COLO829 (cell line): ENCODE measurements around the gene IER2.

Source experiments
- DNase-seq: peaks from one replicate; pipeline ENCODE4 v3.0.0; 2012; ENCODE audit warnings: low spot score

Gene IER2

DNA sequence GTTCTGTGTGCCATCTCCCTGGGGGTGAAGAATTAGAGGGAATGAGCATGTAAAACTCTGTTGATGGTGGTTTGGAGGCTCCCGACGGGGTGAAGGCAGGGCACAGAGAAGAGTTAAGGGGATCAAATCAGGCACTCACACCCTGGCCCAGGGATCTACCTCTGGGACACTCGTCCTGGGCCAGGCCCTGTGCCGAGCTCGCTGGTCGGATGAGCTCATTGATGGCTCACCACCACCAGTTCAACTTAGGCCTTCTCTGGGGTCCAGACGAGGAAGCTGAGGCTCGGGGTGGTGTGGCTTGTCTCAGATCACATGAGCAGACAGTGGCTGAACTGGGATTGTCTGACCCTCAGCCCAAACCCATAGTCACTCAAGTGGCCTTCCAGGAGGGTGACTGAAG, 30.6 kb upstream of the IER2 start:
- no peak for DNase-seq

DNA sequence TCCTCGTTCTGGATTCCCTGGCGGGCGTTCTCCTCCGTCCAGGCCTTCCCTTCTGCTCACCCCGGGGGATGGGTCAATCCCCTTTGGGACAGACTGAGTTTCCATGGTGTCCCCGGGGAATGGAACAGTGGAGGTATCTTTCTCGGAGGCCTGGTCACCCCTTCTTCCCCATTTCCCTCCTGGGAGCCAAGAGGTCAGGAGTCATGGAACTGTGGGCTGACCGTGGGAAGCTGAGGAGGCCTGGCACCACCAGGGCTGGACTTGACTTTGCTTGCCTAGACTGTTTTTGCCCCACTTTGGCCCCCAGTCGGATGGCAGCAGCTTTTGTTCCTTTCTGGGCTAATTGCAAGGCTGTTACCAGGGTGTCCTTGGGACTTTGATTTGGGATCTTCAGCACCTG, 30.2 kb upstream of the IER2 start:
- no peak for DNase-seq

DNA sequence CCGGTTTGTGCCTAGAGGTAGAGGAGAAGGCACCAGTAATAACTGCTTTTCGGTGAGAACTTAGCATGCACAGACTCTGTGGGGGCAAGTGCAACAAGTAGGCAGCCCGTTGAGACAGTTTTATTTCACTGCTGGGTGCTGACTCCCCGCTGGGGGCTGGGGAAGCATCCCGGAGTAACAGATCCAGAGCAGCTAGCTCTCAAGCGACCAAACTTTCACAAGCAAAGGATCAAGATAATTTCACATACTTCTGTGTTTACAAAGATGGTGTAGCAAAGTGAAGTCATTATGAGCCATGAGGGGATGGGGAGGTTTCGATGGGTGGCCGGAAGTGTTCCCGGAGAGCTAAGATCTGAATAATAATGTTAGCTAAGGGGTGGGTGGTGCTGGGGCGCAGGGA, 29.4 kb upstream of the IER2 start:
- no peak for DNase-seq

DNA sequence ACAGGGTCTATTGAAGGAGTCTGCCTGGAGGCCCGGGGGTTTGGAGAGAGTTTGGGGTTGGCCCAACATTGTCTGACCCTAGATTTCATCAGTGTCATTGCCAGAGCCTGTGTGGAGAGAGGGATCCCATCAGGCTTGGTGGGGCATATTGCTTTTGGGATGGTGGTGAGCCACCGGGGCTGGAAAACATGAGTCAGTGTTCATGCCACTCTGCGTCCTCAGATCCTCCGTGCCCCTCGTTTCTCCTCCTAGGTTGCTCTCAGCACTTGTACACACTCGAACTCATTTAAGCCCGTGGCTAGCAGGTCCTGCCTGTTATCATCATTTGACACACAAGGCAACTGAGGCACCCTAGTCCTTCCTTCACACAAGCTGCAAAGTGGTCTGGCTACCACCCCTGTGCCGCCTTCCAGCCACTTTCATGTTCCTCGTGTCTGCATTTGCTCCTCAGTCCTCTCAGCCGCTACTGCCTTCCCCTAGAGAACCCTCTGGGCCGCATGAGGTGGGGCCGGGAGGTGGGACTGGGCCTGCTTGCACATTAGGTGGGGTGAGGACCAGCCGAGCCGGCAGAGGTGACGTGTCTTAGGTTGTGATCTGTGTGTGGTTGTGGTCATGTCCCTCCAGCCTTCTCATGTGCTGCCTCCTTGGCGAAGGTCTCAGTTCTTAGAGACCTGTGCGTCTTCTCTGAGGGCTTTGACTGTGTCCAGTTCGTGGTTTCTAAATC, 28.5 kb upstream of the IER2 start:
- no peak for DNase-seq

DNA sequence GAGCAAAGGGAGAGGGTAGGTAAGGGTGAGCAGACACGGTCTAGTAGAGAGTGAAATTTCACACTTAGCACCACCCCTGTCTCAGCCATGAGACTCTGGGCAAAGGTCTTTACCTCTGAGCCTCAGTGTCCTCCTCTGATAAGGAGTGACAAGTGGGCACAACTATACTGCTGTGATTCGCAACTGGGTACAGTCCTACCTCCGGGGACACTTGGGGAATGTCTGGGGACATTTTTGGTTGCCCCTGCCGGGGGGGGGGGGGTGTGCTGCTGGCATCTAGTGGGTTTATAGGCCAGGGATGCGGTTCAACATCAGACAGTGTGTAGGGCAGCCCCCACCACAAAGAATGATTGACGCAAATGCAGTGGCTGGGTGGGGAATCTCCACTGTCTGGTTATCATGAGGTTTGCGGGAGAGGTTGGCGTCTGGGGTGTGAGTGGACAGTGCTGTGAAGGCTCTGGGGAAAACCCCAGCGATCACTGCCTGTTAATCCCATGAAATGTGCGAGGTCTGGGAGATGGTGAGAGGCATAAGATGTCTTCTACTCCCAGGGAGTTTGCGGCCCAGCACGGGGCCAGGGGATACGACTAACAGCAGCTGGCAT, 27.8 kb upstream of the IER2 start:
- DNase-seq: no peak

DNA sequence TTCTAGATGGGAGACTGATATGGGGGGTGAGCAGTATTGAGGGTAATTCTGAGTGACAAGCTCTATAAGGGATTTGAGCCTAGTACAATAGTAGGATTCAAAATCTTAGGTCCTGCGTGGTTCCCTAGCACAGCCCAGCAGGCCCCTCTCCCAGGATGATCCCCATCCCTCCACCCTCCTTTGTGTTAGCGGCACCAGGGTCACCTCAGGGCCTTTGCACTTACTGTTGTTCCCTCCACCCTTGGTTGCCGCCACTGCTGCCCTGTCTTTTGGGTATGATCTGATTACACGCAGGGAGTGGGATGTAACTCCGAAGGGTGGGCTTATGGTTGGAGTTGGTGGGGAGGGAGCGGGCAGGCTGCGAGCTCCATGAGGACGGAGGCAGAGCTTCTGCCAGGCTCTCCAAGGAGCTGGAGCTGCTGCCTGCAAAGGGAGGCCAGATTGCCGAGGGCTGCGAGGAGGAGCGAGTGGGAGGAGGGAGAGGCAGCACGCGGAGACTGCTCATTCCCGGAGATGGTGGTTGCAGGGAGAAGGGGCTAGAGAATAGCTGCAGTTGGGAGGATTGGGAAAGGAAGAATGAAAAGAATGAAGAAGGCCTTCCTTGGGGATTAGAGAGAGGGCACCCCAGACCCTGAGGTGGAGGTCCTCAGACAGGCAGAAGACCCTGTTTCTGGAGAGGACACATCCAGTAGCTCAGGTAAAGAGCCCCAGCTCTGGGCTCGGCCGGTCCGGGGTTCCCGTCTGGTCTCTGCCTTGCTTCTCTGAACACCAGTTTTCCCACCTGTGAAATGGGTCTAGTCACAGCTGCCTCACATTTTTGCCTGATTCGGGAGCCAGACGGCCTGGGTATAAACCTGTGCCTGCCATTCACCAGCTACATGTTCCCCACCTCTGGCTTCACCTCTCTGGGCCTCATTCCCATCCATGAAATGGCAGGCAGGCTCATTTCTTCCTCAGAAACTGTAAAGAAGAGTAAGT, 26.9 kb upstream of the IER2 start:
- DNase-seq: no peak

DNA sequence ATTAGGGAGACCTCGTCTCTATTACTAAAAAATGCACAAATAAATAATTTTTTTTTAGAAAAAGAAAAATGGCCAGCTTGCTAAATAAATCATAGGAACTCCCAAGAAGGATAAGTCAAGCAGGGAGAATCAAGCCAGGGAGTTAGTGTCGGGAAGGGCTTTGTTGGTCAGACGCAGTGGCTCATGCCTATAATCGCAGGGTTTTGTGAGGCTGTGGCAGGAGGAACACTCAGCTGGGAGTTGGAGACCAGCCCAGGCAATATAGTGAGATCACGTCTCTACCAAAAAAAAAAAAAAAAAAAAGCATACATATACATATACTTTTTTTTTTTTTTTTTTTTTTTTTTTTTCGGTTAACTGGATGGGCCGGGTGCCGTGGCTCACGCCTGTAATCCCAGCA, 23.2 kb upstream of the IER2 start:
- DNase-seq: no peak

DNA sequence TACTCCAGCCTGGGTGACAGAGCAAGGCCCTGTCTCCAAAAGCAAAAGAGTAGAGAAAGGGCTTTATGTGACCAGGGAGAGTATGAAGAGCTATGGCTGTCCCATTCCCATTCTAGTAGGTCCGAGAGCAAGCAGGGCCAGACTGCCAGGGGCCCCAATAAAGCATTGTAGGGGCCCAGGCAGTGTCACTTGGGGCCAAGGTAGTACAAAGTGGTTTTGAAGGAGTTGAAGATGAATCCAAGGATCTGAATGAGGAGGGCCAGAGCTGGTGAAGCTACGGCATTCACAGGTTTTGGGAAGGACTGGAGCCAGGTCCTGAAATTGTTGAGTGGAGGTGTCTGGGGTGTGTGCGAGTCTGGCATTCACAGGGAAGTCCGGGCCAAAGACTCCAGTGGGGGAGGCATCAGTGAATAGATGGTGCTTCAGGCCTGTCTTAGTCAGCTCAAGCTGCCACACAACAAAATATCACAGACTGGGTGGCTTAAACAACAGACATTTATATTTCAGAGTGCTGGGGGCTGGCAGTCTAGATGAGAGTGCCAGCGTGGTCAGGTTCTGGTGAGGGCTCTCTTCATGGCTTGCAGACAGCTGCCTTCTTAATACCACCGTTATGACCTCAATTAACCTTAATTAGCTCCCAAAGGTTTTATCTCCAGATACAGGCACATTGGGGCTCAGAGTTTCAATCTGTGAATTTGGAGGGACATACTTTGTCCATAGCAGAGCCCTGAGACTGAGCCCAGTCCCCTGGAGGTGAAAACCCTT, 22.2 kb upstream of the IER2 start:
- DNase-seq: no peak

DNA sequence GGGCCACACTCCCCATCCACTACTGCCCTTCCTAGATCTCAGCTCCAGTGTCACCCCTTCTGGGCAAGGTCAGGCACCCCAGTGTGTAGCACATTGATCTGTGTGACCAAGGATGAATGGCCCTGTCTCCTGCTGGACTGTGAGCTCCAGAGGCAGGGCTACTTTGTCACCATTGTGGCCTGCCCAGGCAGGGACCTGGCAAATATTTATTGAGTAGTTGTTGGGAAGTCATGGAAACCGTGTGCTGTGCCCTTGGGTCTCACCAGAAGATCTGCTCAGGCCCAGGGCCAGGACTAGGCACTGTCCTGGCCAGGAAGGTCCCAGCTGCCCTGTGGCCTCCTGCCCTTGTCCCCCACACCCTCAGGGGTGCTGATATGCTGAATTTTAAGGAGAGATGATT, 21.6 kb upstream of the IER2 start:
- no peak for DNase-seq

DNA sequence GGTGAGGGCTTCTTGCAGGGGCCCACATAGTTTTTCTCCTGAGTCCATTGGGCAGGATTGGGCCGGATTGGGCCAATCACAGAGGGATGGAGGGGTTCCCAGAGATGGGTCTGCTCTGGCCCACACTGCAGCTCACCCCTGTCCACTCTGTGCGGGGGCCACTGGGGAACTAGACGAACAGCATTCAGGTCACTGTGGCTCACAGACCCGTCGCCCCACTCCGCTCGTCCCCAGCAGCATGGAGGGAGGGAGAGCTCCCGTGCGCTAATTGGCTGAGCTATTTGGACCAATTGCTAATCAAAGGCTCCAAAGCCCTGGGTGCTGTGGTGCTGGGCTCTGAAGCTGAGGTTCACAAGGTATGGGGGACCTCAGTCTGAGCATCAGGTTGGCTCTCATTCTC, 20.8 kb upstream of the IER2 start:
- DNase-seq: no peak

DNA sequence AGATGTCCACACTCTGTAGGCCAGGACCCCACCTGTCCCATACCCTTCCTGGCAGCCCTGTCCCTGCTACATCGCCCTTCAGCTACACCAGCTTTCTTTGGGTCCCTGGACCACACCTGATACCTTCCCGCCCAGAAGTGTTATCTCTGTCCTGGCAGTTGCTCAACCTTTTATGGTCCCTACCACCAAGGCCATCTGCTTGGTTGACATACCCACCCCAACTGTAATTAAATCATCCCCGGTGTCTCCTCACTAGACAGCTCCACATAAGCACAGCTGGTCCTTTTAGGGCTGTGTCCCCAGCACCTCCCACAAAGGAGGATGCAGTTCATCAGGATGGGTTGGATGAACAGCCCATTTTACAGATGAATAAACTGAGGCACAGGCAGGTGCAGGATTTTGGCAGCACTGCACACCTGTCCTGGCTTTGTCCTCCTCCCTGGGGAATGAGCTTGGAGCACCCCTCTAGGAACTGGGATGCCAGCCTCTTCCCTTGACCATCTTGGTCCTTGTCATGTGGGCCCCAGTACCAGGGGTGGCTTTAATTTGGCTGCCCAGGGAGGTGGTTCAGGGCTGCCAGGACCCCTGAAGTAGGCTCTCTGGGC, 19.2 kb upstream of the IER2 start:
- DNase-seq: no peak

DNA sequence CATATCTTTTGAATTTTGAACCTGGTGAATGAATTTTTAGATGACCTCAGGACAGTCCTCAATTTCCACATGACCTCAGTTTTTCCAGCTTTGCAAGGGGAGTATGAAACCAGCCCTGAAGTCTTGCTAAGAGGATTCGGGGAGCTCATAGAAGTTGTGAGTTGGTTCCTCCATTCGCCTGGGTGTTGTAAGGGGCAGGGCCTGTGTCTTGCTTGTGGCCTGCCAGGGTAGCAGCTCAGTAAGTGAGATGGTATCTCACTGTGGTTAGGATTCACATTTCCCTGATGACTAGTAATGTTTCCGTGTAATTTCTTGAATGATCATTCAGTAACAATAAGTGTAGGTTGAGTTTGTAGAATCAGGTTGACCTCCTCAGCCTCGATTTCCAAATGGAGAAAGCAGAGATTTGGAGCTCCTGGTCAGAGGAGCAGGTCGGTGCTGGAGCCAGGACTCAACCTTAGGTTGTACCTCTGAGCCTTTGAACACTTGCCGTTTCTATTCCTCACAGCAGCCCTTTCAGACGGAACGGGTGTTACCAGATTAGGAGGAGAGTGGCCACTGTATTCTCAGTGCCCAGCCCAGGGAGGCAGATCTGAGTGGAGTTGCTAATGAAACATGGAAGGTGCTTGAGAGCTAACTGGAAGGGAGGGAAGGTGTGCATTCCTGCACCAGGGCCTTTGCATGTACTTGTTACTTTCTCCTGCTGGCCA, 17.6 kb upstream of the IER2 start:
- DNase-seq: no peak

DNA sequence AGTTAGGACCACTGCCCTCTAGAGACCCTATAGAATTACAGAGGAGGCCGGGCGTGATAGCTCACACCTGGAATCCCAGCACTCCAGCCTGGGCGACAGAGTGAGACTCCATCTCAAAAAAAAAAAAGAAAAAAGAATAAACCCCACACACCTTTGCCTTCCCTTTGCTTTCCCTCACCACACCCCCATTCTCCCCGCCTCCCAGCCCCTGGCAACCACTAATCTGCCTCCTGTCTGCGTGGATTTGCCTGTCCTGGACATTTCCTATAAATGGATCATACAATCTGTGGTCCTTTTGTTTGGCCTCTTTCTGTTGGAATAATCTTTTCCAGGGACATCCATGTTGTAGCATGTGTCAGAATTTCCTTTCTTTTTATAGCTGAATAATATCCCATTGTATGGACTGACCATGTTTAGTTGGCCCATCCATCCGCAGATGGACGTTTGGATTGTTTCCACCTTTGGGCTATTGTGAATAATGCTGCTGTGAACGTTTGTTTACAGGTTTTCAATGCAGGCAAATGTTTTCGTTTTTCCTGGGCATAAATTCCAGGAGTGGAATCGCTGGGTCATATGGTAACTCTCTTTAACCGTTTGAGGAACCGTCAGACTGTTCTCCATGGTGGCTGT, 16.9 kb upstream of the IER2 start:
- no peak for DNase-seq

DNA sequence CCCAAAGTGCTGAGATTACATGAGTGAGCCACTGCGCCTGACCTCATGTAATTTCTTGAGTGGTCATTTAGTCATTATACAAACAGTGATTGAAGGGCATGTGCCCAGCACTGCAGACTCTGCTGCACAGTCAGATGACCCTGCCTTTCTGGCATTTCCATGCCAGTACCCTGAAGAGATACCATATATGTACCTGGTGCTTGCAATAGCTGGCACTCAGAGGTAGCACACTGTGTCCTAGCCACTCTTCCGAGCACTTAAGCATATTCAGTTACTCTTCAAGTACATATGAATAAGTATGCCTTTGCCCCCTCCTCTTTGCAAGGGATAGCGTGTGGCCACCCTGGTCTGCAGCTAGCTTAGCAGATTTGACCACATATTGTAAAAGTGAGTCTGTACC, 15.6 kb upstream of the IER2 start:
- no peak for DNase-seq

DNA sequence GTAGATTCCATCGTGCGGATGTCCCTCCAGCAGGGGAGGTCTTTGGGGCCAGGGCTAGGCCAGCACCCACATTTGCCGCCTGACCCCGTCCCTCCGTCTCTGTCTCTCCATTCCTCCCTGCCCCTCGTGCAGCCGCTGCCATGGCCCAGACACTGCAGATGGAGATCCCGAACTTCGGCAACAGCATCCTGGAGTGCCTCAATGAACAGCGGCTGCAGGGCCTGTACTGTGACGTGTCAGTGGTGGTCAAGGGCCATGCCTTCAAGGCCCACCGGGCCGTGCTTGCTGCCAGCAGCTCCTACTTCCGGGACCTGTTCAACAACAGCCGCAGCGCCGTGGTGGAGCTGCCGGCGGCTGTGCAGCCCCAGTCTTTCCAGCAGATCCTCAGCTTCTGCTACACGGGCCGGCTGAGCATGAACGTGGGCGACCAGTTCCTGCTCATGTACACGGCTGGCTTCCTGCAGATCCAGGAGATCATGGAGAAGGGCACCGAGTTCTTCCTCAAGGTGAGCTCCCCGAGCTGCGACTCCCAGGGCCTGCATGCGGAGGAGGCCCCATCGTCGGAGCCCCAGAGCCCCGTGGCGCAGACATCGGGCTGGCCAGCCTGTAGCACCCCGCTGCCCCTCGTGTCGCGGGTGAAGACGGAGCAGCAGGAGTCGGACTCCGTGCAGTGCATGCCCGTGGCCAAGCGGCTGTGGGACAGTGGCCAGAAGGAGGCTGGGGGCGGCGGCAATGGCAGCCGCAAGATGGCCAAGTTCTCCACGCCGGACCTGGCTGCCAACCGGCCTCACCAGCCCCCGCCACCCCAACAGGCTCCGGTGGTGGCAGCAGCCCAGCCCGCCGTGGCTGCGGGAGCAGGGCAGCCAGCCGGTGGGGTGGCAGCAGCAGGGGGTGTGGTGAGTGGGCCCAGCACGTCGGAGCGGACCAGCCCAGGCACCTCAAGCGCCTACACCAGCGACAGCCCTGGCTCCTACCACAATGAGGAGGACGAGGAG, 14.8 kb upstream of the IER2 start:
- no peak for DNase-seq

DNA sequence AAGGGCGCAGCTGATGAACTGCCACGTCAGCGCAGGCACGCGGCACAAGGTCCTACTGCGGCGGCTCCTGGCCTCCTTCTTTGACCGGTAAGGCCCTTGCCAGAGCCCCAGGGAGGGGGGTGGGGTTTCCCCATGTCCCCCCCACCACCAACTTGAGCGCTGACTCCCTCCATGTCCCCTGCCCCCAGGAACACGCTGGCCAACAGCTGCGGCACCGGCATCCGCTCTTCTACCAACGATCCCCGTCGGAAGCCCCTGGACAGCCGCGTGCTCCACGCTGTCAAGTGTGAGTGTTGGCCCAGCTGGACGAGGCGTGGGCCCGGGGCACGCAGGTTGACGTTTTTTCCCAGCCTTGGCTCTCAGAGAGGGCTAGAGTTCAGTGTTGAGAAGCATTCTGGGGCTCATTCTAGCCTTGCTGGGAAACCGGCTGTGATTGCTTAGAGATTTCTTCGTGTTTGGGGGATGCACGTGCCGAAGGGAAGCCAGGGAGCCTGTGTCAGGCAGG, 12.9 kb upstream of the IER2 start:
- DNase-seq: no peak

DNA sequence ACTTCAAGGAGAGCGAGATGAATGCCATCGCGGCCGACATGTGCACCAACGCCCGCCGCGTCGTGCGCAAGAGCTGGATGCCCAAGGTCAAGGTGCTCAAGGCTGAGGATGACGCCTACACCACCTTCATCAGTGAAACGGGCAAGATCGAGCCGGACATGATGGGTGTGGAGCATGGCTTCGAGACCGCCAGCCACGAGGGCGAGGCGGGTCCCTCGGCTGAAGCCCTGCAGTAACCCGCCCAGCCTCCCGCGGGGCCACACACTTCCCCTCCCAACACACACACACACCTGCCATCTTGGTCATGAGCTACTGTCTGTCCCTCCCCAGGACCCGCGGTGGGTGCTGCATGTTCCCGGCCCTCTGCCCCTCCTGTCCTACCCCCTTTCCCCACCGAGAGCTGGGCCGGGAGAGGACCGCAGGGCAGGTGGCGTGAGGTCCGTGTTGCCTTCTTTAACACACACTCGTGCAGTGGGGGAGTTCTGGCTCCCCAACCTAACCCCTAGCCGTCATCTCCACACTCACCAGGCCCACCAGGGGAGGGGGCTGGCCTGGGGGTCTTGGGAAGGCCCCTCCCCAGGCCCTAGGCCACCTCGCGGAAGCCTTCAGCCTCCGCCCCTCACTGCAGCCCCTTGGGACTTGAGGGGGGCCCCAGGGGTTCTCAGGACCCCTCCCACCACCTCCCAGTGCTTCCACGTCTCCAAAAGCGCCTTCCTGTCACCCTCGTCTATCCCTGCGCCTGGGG, 11.9 kb upstream of the IER2 start:
- DNase-seq: no peak

DNA sequence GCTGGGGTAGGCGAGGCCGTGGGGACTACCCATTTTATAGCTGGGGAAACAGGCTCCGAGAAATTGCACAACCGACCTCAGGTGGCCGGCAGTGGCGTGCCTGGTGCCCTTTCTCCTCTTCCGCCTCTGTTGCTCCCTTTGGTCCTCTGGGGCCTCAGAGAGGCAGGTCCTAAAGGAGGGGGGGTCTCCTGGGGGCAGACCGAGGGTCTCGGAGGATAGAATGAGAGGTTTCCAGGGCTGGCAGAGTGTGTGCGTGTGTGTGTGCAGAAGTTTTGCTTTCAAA, 11.4 kb upstream of the IER2 start:
- DNase-seq: no peak
